Measurements from ENCODE around the gene TTLL10. TPM values are rescaled to one million over a fixed set of nuclear protein-coding genes. Genes with fewer than 3 reads are reported as not detected.

Gene TTLL10
- total RNA-seq, 1 experiment from 2014 or later, result 0.68 TPM

DNA sequence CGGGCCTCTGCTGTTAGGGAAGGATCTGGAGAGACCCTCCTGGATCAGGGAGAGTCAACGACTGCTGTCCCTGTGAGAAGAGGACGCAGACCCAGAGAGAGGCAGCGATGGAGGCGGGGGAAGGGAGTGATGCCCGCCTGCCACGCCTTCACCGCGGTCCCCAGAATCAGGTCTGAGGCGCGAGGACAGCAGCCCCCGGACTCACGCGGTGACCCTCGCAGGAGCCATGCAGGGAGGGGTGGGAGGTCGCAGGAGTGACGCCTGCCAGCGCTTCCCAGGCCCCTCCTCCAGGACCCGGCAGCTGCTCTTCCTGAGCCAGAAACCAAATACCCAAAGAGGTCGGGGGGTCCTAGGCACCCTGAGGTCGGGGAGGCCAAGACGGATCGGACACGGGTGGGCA is 46.5 kb downstream of the TTLL10 start:
- H4K5ac ChIP-seq (ENCODE audit: insufficient read length, low read depth, low read length), result no peak overlapping the region
- H2BK120ac ChIP-seq (ENCODE audit: low read depth, low read length, poor library complexity, severe bottlenecking), result no peak overlapping the region
- no peaks in the 10 kb centered on the region for H4K20me1 ChIP-seq (ENCODE audit: control insufficient read depth, insufficient read depth, insufficient read length)
- no peak overlapping the region for H3K4ac ChIP-seq (ENCODE audit: low read depth, low read length)
- no peak overlapping the region for H2BK15ac ChIP-seq (ENCODE audit: low read depth, low read length)
- H3K27ac Mint-ChIP-seq, result peak overlapping the region in 1 of 3 experiments; percentile 31; a peak in 2 of 7 replicates
- no peaks in the 10 kb centered on the region; a peak in 1 of 5 replicates for H3K9me3 Mint-ChIP-seq
- H3K9me3 ChIP-seq (ENCODE audit: control insufficient read depth, low read depth, low read length), result no peaks in the 10 kb centered on the region
- H3K18ac ChIP-seq (ENCODE audit: insufficient read length, low read depth, low read length), result no peak overlapping the region
- TF ChIP-seq, protein P1, sequence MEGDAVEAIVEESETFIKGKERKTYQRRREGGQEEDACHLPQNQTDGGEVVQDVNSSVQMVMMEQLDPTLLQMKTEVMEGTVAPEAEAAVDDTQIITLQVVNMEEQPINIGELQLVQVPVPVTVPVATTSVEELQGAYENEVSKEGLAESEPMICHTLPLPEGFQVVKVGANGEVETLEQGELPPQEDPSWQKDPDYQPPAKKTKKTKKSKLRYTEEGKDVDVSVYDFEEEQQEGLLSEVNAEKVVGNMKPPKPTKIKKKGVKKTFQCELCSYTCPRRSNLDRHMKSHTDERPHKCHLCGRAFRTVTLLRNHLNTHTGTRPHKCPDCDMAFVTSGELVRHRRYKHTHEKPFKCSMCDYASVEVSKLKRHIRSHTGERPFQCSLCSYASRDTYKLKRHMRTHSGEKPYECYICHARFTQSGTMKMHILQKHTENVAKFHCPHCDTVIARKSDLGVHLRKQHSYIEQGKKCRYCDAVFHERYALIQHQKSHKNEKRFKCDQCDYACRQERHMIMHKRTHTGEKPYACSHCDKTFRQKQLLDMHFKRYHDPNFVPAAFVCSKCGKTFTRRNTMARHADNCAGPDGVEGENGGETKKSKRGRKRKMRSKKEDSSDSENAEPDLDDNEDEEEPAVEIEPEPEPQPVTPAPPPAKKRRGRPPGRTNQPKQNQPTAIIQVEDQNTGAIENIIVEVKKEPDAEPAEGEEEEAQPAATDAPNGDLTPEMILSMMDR (conservative IDR thresholded peaks at IDR 0.05), result no peak
- no peak overlapping the region for H4K91ac ChIP-seq (ENCODE audit: insufficient read length, low read depth, low read length)
- H3K27me3 Mint-ChIP-seq (ENCODE audit: low read depth), result no peaks in the 10 kb centered on the region; the same call in 1 of the 2 replicates
- H4K8ac ChIP-seq (replicated peaks; ENCODE audit: insufficient read length, low read depth, low read length), result no peak overlapping the region
- H3K4me1 Mint-ChIP-seq, result peaks cover 0 to 4% of the 10 kb centered on the region in 2 experiments; a peak in 1 of 4 replicates
- no peak overlapping the region for H3K56ac ChIP-seq (ENCODE audit: insufficient read length, low read depth, low read length)
- H2BK5ac ChIP-seq (ENCODE audit: insufficient read length, low read length), result no peak overlapping the region
- no CpG with 5 or more reads among the region's 24 CpGs for WGBS (ENCODE audit: extremely low coverage, insufficient read length, low lambda C conversion rate)
- no peaks in the 10 kb centered on the region for H3K23me2 ChIP-seq (ENCODE audit: insufficient read length, low read depth, low read length, poor library complexity, severe bottlenecking)
- no peak overlapping the region for H3K23ac ChIP-seq (ENCODE audit: insufficient read length, low read depth, low read length)
- no peak overlapping the region for H2AK5ac ChIP-seq (ENCODE audit: insufficient read length, low read length)
- H2BK12ac ChIP-seq (ENCODE audit: insufficient read length, low read depth, low read length), result no peak overlapping the region
- H3K4me1 ChIP-seq (ENCODE audit: insufficient read depth, low read length), result no peaks in the 10 kb centered on the region
- H3K27ac ChIP-seq (ENCODE audit: insufficient read length, low read depth, low read length), result no peak overlapping the region
- H3K14ac ChIP-seq (ENCODE audit: insufficient read depth, low read length), result no peak overlapping the region
- no peaks in the 10 kb centered on the region for H3K79me1 ChIP-seq (ENCODE audit: insufficient read depth, low read depth, low read length, poor library complexity, severe bottlenecking)
- no peak for DNase-seq
- H3T11ph ChIP-seq (ENCODE audit: low read length), result no peak overlapping the region
- peaks cover 23 to 56% (median 42%) of the 10 kb centered on the region in 3 experiments for H3K36me3 Mint-ChIP-seq (ENCODE audit: insufficient read depth in 1 of 3, low read depth in 3 of 3)
- H3K4me3 Mint-ChIP-seq, result no peak overlapping the region
- no peaks in the 10 kb centered on the region for H3K27me3 ChIP-seq (ENCODE audit: insufficient read depth, low read length)
- no peaks in the 10 kb centered on the region for H3K79me2 ChIP-seq (ENCODE audit: insufficient read depth, low read length)
- H3K9ac ChIP-seq (ENCODE audit: extremely low read depth, insufficient read length, low read length), result no peak overlapping the region
- H2AFZ ChIP-seq (ENCODE audit: low read length), result no peak overlapping the region
- no peak overlapping the region for H2BK20ac ChIP-seq (ENCODE audit: low read depth, low read length, poor library complexity, severe bottlenecking)
- no peak overlapping the region for H3K4me2 ChIP-seq (ENCODE audit: insufficient read depth, insufficient read length, low read length)

Data from H9 (cell line).